CD4-positive, alpha-beta T cell treated with Interleukin-2 at 100 ng/mL for 4 hours (primary cell): ENCODE measurements around the gene ST7.

Experiments
- DNase-seq: peaks from one replicate; pipeline ENCODE4 v3.0.0-alpha.2; 2020; ENCODE audit warnings: low spot score

ST7 gene

GRCh38 chr7:117068511-117069145 lies 115.3 kb downstream of the ST7 start:
- DNase-seq, result no peak

GRCh38 chr7:117069379-117069778 lies 116.1 kb downstream of the ST7 start:
- DNase-seq, result no peak

GRCh38 chr7:117071551-117071950 lies 118.2 kb downstream of the ST7 start:
- no peak for DNase-seq

GRCh38 chr7:117072620-117073118 lies 119.4 kb downstream of the ST7 start:
- DNase-seq, result no peak

- DNase-seq, result no peak
These were observed 121.1 kb downstream of the ST7 start for GRCh38 chr7:117074378-117074777.

GRCh38 chr7:117075934-117076333 lies 122.6 kb downstream of the ST7 start:
- no peak for DNase-seq

- no peak for DNase-seq
These were observed 123.2 kb downstream of the ST7 start for GRCh38 chr7:117076426-117076943.

- DNase-seq, result no peak
These were observed 124.4 kb downstream of the ST7 start for GRCh38 chr7:117077658-117078057.

- DNase-seq, result no peak
These were observed 129.3 kb downstream of the ST7 start for GRCh38 chr7:117082647-117083046.

GRCh38 chr7:117083648-117084047 lies 130.3 kb downstream of the ST7 start:
- no peak for DNase-seq

GRCh38 chr7:117084286-117084685 lies 131.0 kb downstream of the ST7 start:
- DNase-seq, result no peak

- no peak for DNase-seq
These were observed 132.0 kb downstream of the ST7 start for GRCh38 chr7:117085275-117085674.

- DNase-seq, result peak; percentile 5
These were observed 132.6 kb downstream of the ST7 start for GRCh38 chr7:117085769-117086463.

- DNase-seq, result no peak
These were observed 133.5 kb downstream of the ST7 start for GRCh38 chr7:117086788-117087187.

GRCh38 chr7:117087639-117088396 lies 134.5 kb downstream of the ST7 start:
- no peak for DNase-seq

- no peak for DNase-seq
These were observed 135.4 kb downstream of the ST7 start for GRCh38 chr7:117088623-117089194.

GRCh38 chr7:117090791-117091190 lies 137.5 kb downstream of the ST7 start:
- no peak for DNase-seq

- DNase-seq, result no peak
These were observed 138.4 kb downstream of the ST7 start for GRCh38 chr7:117091721-117092120.

- no peak for DNase-seq
These were observed 139.5 kb downstream of the ST7 start for GRCh38 chr7:117092785-117093184.

GRCh38 chr7:117094457-117094856 lies 141.2 kb downstream of the ST7 start:
- DNase-seq, result no peak

- no peak for DNase-seq
These were observed 141.8 kb downstream of the ST7 start for GRCh38 chr7:117095055-117095454.

- no peak for DNase-seq
These were observed 143.0 kb downstream of the ST7 start for GRCh38 chr7:117096330-117096729.
